ENCODE results near the gene CD109. TPM values are rescaled to one million over a fixed set of nuclear protein-coding genes. Genes with fewer than 3 reads are reported as not detected.
A peak's percentile ranks its signal among the peaks of the same experiment; 100 is the strongest.
"Not testable (repeated sequence)": the region's sequence is repeated elsewhere in the genome, so short reads cannot be mapped to it uniquely, and the experiment has no call there.

CD109 gene
- total RNA-seq, 1 donor from 2014 or later: 22.4 TPM

GRCh38 chr6:73784726-73785505 lies 88.9 kb downstream of the CD109 start:
- no peak for DNase-seq (ENCODE audit: low read depth, low spot score)

GRCh38 chr6:73790574-73790973 lies 94.6 kb downstream of the CD109 start:
- DNase-seq (ENCODE audit: low read depth, low spot score): no peak

GRCh38 chr6:73791336-73791735 lies 95.3 kb downstream of the CD109 start:
- DNase-seq (ENCODE audit: low read depth, low spot score): no peak

- peak; percentile 35 for DNase-seq (ENCODE audit: low read depth, low spot score)
These were observed 96.7 kb downstream of the CD109 start for GRCh38 chr6:73792738-73793137.

DNA sequence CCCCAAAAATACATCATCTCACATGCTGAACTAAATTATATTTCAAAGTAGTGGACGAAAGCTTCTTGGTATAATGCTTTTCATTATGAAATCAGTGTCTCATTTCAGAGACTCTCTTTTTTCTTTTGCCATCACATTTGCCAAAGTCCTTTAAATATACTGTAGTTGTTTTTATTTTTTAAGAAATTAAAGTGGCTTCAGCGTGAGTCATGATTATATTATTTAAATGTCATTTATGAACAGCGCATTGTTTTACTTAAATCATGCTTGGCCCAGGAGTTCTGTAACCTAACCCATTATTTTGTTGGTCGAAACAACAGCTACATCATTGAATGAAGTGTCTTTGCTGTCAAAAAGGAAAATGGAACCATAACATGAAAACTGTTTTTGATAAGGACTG lies 100.9 kb downstream of the CD109 start:
- no peak for DNase-seq (ENCODE audit: low read depth, low spot score)

- DNase-seq (ENCODE audit: low read depth, low spot score): no peak
These were observed 101.9 kb downstream of the CD109 start for GRCh38 chr6:73797861-73798260.

DNA sequence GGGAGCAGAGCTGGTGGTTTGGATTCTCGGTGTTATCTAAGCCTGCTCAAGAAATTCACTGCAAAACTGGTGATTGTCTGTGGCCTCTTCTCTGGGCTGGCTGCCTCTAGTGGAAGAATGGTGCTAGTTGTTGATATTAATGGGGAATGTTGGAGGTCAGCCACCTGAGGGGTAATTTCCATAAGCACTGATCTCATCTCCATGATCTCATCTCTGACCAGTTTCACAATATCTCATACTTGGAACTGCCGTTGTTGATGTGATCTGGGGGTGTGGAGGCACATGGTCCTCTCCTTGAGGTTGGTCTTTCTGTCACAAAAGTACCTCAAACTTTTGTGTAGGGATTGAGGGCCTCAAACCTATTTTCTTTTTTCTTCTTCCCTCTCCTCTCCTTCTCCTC lies 102.6 kb downstream of the CD109 start:
- peak; percentile 10 for DNase-seq (ENCODE audit: low read depth, low spot score)

- DNase-seq (ENCODE audit: low read depth, low spot score): no peak
These were observed 105.0 kb downstream of the CD109 start for GRCh38 chr6:73800997-73801396.

- no peak for DNase-seq (ENCODE audit: low read depth, low spot score)
These were observed 105.8 kb downstream of the CD109 start for GRCh38 chr6:73801652-73802268.

- DNase-seq (ENCODE audit: low read depth, low spot score): no peak
These were observed 106.4 kb downstream of the CD109 start for GRCh38 chr6:73802366-73802765.

- peak; percentile 24 for DNase-seq (ENCODE audit: low read depth, low spot score)
These were observed 107.7 kb downstream of the CD109 start for GRCh38 chr6:73803562-73804241.

- not testable (repeated sequence) for DNase-seq (ENCODE audit: low read depth, low spot score)
These were observed 109.2 kb downstream of the CD109 start for GRCh38 chr6:73805221-73805620.

- DNase-seq (ENCODE audit: low read depth, low spot score): not testable (repeated sequence)
These were observed 110.0 kb downstream of the CD109 start for GRCh38 chr6:73805982-73806381.

DNA sequence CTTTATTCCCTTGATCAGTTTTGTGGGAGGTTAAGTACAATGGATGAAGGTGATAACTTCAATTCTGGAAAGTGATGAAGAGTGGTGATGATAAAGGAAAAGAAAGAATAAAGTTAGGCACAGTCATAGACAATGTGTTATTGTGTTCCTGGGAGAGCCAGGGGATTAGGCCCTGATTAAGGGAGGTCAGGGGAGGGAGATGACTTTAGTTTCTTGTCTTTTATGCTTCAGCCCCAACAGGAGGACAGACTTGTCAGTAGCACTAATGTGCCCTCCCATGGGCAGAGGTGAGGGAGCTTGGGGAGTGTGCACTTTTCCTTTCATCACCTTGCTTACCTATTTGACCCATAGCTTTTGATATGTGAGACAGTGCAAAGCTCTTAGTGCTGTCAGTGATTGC lies 115.7 kb downstream of the CD109 start:
- no peak for DNase-seq (ENCODE audit: low read depth, low spot score)

DNA sequence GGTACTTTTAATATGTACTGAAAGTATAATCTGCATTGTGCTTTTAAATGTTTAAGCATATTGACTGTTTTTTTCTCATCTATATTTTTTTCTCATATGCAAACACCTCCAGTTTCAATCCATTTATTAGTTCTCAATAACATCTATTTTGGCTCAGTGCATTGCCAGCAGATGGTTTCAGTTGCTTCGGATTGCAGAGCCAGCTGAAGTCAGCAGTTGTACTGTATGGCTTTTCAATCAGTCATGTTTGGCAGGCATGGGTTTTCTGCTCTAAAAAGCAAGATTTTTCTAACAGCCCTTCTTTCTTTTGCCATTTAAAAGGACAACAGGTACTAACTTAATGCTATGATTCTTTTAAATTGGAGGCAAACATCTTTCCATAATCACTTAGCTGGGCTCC lies 121.2 kb downstream of the CD109 start:
- no peak for DNase-seq (ENCODE audit: low read depth, low spot score)

GRCh38 chr6:73823046-73823735 lies 127.2 kb downstream of the CD109 start:
- no peak for DNase-seq (ENCODE audit: low read depth, low spot score)

DNA sequence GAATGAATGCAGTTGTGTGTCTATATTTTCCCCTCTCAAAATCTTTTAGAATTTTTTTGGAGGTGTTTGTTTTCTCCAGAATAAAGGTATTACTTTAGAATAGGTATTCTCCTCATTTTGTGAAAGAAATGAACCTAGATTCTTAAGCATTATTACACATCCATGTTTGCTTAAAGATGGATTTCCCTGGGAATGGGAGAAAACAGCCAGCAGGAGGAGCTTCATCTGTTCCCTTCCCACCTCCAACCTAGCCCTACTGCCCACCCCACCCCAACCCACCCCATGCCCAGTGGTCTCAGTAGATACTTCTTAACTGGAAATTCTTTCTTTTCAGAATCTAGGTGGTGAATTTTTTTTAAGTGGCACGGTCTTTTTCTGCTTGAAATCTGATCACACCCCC lies 127.8 kb downstream of the CD109 start:
- DNase-seq (ENCODE audit: low read depth, low spot score): no peak

DNA sequence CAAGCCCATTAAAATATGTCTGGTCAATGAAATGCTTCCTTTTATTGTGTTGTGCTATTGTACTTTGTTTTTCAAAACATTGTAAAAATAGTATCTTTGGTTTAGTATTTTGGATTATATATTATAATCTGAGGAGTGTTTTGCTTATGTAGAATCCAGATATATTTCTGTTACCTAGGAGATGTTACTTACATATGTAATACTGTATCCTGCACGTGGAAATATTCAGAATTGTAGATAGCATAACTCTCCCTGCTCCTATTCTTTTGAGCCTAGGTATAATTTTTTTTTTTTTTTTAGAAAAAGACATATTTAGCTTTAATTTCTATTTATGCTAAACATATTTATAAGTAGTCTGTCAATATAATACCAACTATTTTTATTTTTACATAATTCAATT lies 130.6 kb downstream of the CD109 start:
- DNase-seq (ENCODE audit: low read depth, low spot score): no peak

DNA sequence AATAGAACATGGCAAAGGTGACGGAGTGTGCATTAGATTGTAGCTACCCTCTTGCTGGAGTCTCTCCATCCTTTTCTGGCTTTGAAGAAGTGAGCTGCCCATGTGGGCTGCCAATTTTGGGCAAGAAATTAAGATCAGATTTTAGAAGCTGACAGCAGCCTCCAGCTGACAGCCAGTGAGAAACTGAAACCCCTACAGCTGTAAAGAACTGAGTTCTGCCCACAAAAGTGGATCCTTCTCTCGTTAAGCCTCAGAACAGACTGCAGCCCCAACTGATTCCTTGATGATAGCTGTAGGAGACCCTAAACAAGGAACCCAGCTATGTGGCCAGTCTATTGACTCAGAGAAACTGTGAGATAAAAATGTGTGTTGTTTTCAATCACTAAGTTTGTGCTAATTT lies 134.1 kb downstream of the CD109 start:
- no peak for DNase-seq (ENCODE audit: low read depth, low spot score)

DNA sequence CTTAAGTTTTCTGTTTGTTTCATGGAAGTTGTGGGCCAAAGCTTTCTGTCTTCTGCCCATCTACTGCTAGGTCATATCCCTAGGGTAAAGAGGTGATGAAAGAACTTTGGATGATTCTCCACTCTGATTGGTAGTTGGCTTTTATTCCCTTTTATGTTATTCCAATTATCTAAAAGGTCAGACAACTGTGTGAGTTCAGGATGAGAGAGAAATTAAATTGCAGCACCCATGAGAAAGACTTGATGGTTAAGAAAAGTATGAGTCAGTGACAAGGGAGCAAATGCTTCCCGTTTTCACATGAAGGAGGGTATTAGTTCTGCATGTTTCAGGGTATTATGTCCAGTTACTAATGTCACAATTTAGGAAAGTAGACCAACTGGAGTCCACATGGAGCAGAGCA lies 136.3 kb downstream of the CD109 start:
- no peak for DNase-seq (ENCODE audit: low read depth, low spot score)

- DNase-seq (ENCODE audit: low read depth, low spot score): not testable (repeated sequence)
These were observed 148.7 kb downstream of the CD109 start for GRCh38 chr6:73844696-73845095.

- DNase-seq (ENCODE audit: low read depth, low spot score): not testable (repeated sequence)
These were observed 155.0 kb downstream of the CD109 start for GRCh38 chr6:73851048-73851447.
